ENCODE data around the gene WDR37.
"Not testable (repeated sequence)": the region's sequence is repeated elsewhere in the genome, so short reads cannot be mapped to it uniquely, and the experiment has no call there.

The WDR37 gene, protein sequence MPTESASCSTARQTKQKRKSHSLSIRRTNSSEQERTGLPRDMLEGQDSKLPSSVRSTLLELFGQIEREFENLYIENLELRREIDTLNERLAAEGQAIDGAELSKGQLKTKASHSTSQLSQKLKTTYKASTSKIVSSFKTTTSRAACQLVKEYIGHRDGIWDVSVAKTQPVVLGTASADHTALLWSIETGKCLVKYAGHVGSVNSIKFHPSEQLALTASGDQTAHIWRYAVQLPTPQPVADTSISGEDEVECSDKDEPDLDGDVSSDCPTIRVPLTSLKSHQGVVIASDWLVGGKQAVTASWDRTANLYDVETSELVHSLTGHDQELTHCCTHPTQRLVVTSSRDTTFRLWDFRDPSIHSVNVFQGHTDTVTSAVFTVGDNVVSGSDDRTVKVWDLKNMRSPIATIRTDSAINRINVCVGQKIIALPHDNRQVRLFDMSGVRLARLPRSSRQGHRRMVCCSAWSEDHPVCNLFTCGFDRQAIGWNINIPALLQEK

DNA sequence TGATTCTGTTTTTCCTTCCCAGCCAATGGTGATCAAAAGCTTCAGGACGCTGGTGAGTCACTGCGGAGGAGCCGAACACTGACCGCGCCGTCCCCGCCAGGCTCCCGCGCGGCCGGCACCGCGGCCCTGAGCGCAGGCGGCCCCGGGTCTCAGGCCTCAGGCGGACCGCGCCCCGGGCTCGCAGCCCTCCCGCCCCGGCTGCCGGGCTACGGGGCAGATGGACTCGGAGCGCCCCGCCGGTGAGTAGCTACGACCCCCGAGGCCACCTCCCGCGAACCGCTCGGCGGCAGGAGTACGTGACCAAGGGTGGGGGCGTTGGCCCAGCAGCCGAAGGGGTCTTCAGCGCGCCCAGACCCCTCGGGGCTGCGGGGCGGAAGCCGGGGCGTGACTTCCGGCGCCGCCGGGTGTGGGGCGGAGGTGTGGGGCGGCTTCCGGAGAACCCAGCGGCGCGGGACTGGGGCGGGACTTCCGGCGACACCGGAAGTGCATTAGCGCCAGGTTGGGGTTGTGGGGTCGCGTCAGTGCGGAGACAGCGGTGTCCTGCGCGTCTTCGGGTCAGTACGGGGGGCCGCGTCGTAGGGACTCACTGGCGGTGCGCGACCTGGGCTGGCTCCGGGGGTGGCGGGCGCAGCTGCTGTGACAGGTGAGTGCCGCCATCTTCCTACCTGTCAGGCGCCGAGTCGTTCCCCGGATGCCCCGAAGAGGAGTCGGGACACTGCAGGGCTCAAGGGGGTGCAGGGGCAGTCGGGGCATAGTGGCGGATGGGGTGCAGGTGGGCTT, at the start of gene WDR37:
Gene WDR37, plus strand, starts transcription at position 60 of the 780 bp plus-strand sequence. CDS start 15,771 bp downstream, outside the sequence.
- peak within 1 kb of the TSS; percentile 83 for H2AFZ ChIP-seq (ENCODE audit: low read depth)

GRCh38 chr10:1006573-1006972, 49.6 kb upstream of the WDR37 start:
- Histone ChIP-seq H3K27ac (no peak overlapping the region), H3K4me1 (ENCODE audit: low read depth, poor library complexity, severe bottlenecking) (no peaks in the 10 kb centered on the region), H3K27me3 (ENCODE audit: insufficient read depth, low read depth) (no peaks in the 10 kb centered on the region), H2AFZ (ENCODE audit: low read depth) (no peak overlapping the region), H4K20me1 (ENCODE audit: insufficient read depth) (no peaks in the 10 kb centered on the region), H3K9ac (no peak overlapping the region), H3K4me3 (IDR thresholded peaks at IDR 0.05; ENCODE audit: insufficient read depth, low read depth, low read length) (no peak overlapping the region), H3K79me2 (ENCODE audit: insufficient read depth, low read depth) (peaks cover 34% of the 10 kb centered on the region; the same call in 1 of the 2 replicates), H3K36me3 (ENCODE audit: insufficient read depth) (peaks cover 56% of the 10 kb centered on the region), H3K4me2 (no peak overlapping the region)
- no peak for TF ChIP-seq CTCF (conservative IDR thresholded peaks at IDR 0.05; ENCODE audit: low read depth, low read length)

More for the DNA sequence above, at the start of gene WDR37:
- peaks cover 37% of the 10 kb centered on the region for H3K4me1 ChIP-seq (ENCODE audit: low read depth, poor library complexity, severe bottlenecking)
- no peaks in the 10 kb centered on the region for H3K27me3 ChIP-seq (ENCODE audit: insufficient read depth, low read depth)
- peaks cover 92% of the 10 kb centered on the region for H3K79me2 ChIP-seq (ENCODE audit: insufficient read depth, low read depth)
- peak within 1 kb of the TSS; percentile 83 for H3K4me2 ChIP-seq
- peak within 1 kb of the TSS; percentile 69 for H3K4me3 ChIP-seq (IDR thresholded peaks at IDR 0.05; ENCODE audit: insufficient read depth, low read depth, low read length)
- peak within 1 kb of the TSS; percentile 82 for H3K9ac ChIP-seq
- no peak for TF ChIP-seq CTCF (conservative IDR thresholded peaks at IDR 0.05; ENCODE audit: low read depth, low read length)
- H3K36me3 ChIP-seq (ENCODE audit: insufficient read depth), result no peaks in the 10 kb centered on the region
- H3K27ac ChIP-seq, result peak within 1 kb of the TSS; percentile 66
- H4K20me1 ChIP-seq (ENCODE audit: insufficient read depth), result 0 out of 2 replicates have a peak, but pooled peaks cover 4% of the 10 kb centered on the region

DNA sequence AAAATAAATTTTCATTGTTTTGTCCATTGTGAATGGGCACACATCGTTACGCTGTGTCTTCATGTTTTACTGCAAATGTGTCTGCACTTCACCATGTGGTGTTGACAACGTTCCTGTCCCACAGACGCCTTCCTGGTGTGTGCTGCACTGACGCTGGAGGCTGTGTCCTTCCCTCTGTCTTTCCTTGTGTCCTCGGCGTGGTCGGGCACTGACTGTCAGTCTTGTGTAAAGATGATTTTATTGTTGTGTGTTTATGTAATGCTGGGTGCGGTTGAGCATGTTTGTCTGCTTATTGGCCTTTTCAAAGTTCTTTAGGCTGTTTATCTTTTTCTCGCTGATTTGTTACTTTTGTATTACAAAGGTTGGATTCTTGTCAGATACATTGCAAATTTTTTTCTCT, 48.6 kb upstream of the WDR37 start:
- Histone ChIP-seq H3K79me2 (ENCODE audit: insufficient read depth, low read depth) (peaks cover 27% of the 10 kb centered on the region; the same call in 1 of the 2 replicates), H4K20me1 (ENCODE audit: insufficient read depth) (no peaks in the 10 kb centered on the region), H2AFZ (ENCODE audit: low read depth) (no peak overlapping the region), H3K36me3 (ENCODE audit: insufficient read depth) (peaks cover 47% of the 10 kb centered on the region), H3K9ac (no peak overlapping the region), H3K4me3 (IDR thresholded peaks at IDR 0.05; ENCODE audit: insufficient read depth, low read depth, low read length) (no peak overlapping the region), H3K27ac (no peak overlapping the region), H3K27me3 (ENCODE audit: insufficient read depth, low read depth) (no peaks in the 10 kb centered on the region), H3K4me1 (ENCODE audit: low read depth, poor library complexity, severe bottlenecking) (no peaks in the 10 kb centered on the region), H3K4me2 (no peak overlapping the region)
- TF ChIP-seq CTCF (conservative IDR thresholded peaks at IDR 0.05; ENCODE audit: low read depth, low read length), result no peak

DNA sequence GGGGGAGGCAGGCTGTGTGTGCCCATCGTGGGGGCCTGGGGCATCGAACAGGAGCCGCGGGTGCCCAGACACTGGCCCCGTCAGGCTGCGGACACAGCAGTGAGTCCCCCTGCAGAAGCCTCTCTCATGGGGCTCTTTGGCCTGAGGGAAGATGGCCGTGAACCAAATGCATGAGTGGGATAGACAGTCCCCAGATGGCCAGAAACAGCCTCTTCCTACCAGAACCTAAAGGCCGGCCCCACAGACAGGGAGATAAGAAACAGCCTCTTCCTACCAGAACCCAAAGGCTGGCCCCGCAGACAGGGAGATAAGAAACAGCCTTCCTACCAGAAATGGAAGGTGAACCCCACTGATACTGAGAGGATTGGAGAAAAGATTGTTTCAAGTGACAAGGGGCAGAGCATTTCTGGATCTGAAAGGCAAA, 47.1 kb upstream of the WDR37 start:
- no peak overlapping the region for H3K27ac ChIP-seq
- no peak for TF ChIP-seq CTCF (conservative IDR thresholded peaks at IDR 0.05; ENCODE audit: low read depth, low read length)
- no peaks in the 10 kb centered on the region for H3K27me3 ChIP-seq (ENCODE audit: insufficient read depth, low read depth)
- no peak overlapping the region for H3K4me2 ChIP-seq
- H3K79me2 ChIP-seq (ENCODE audit: insufficient read depth, low read depth), result peaks cover 12% of the 10 kb centered on the region; the same call in 1 of the 2 replicates
- H3K4me3 ChIP-seq (IDR thresholded peaks at IDR 0.05; ENCODE audit: insufficient read depth, low read depth, low read length), result no peak overlapping the region
- no peak overlapping the region for H3K9ac ChIP-seq
- H4K20me1 ChIP-seq (ENCODE audit: insufficient read depth), result no peaks in the 10 kb centered on the region
- H3K4me1 ChIP-seq (ENCODE audit: low read depth, poor library complexity, severe bottlenecking), result no peaks in the 10 kb centered on the region
- peaks cover 37% of the 10 kb centered on the region for H3K36me3 ChIP-seq (ENCODE audit: insufficient read depth)
- H2AFZ ChIP-seq (ENCODE audit: low read depth), result no peak overlapping the region

- H3K27ac ChIP-seq; H3K9ac ChIP-seq; H2AFZ ChIP-seq (ENCODE audit: low read depth); H3K4me2 ChIP-seq; H4K20me1 ChIP-seq (ENCODE audit: insufficient read depth); H3K27me3 ChIP-seq (ENCODE audit: insufficient read depth, low read depth); H3K79me2 ChIP-seq (ENCODE audit: insufficient read depth, low read depth); H3K4me3 ChIP-seq (IDR thresholded peaks at IDR 0.05; ENCODE audit: insufficient read depth, low read depth, low read length); H3K4me1 ChIP-seq (ENCODE audit: low read depth, poor library complexity, severe bottlenecking): not testable (repeated sequence)
- peaks cover 30% of the 10 kb centered on the region for H3K36me3 ChIP-seq (ENCODE audit: insufficient read depth)
These were observed 46.2 kb upstream of the WDR37 start for GRCh38 chr10:1009947-1010346.
